ENCODE data around the gene PREX1. TPM values are rescaled to one million over a fixed set of nuclear protein-coding genes. Genes with fewer than 3 reads are reported as not detected.
A peak's percentile ranks its signal among the peaks of the same experiment; 100 is the strongest.

Gene PREX1
- total and polyA plus RNA-seq, 4 donors, result 29.5 to 121 (median 69.3) TPM

DNA sequence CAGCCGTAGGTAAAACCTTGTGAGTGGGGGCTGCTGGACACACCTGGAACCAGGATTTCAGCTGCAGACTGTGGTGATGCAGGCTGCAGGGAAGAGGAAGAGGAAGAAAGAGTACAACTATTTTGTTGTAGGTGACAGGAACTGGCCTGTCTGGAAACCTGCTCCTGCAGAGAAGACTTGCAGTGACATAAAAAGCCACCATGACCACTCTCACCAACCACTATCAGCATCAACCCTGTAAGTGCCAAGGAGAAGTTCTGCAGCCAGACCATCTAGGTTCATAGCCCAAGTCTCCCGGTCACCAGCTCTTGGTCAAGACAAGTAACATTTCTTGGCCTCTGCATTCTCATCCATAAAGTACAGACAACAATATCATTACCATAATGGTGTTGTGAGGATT, 91.2 kb downstream of the PREX1 start:
- WGBS, 2 donors, result 62 to 65% methylated on average over 2 of the region's 2 CpGs
- no peak overlapping the region for H3K4me3 ChIP-seq
- DNase-seq, result no peak
- peaks cover 0 to 5% (median 0%) of the 10 kb centered on the region in 4 donors for H3K36me3 ChIP-seq (ENCODE audit: control insufficient read depth in 4 of 4, insufficient read depth in 4 of 4, low read length in 4 of 4)
- peaks cover 0 to 20% (median 0%) of the 10 kb centered on the region in 3 donors for H3K27me3 ChIP-seq (ENCODE audit: control insufficient read depth in 3 of 3, insufficient read depth in 3 of 3, low read length in 2 of 3)
- H3K27ac ChIP-seq (ENCODE audit: low read depth in 1 of 2, low read length in 1 of 2), result peak overlapping the region in 1 of 2 donors; percentile 9
- TF ChIP-seq, protein P1, sequence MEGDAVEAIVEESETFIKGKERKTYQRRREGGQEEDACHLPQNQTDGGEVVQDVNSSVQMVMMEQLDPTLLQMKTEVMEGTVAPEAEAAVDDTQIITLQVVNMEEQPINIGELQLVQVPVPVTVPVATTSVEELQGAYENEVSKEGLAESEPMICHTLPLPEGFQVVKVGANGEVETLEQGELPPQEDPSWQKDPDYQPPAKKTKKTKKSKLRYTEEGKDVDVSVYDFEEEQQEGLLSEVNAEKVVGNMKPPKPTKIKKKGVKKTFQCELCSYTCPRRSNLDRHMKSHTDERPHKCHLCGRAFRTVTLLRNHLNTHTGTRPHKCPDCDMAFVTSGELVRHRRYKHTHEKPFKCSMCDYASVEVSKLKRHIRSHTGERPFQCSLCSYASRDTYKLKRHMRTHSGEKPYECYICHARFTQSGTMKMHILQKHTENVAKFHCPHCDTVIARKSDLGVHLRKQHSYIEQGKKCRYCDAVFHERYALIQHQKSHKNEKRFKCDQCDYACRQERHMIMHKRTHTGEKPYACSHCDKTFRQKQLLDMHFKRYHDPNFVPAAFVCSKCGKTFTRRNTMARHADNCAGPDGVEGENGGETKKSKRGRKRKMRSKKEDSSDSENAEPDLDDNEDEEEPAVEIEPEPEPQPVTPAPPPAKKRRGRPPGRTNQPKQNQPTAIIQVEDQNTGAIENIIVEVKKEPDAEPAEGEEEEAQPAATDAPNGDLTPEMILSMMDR (IDR thresholded peaks at IDR 0.05; ENCODE audit: control extremely low read depth, extremely low read depth), result no peak
- no peak for ATAC-seq (ENCODE audit: insufficient read depth, low FRiP score)
- H3K9ac ChIP-seq (ENCODE audit: insufficient read depth in 1 of 2, low read length in 2 of 2), result no peak overlapping the region
- peaks cover 0 to 1% (median 0%) of the 10 kb centered on the region in 4 donors for H3K9me3 ChIP-seq (ENCODE audit: control insufficient read depth in 4 of 4, insufficient read depth in 3 of 4, low read length in 3 of 4)
- peaks cover 0 to 19% (median 9%) of the 10 kb centered on the region in 5 donors for H3K4me1 ChIP-seq (ENCODE audit: control insufficient read depth in 5 of 5, insufficient read depth in 5 of 5, low read length in 5 of 5)

DNA sequence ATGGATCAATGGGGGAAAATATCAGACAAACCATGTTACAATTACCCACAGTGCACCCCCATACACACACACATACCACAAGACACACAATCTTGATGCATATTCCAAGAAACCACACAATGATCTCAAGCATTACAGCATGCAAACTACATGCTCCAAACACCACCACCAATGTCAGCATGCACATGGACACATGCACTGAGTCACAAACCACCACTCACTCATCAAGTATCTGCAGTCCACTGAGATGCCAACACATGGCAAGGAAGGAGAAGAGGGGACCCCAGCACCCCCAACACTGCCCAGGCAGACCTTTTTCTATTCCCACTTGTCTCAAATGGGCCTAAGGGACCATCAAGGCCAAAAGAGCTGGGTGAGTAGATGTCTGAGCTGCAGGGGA, 91.6 kb downstream of the PREX1 start:
- Histone ChIP-seq H3K27ac (ENCODE audit: low read depth in 1 of 2, low read length in 1 of 2) (peak overlapping the region in 1 of 2 donors; percentile 9), H3K36me3 (ENCODE audit: control insufficient read depth in 4 of 4, insufficient read depth in 4 of 4, low read length in 4 of 4) (peaks cover 0 to 2% (median 0%) of the 10 kb centered on the region in 4 donors)
- TF ChIP-seq, protein P1 (IDR thresholded peaks at IDR 0.05; ENCODE audit: control extremely low read depth, extremely low read depth), result no peak

DNA sequence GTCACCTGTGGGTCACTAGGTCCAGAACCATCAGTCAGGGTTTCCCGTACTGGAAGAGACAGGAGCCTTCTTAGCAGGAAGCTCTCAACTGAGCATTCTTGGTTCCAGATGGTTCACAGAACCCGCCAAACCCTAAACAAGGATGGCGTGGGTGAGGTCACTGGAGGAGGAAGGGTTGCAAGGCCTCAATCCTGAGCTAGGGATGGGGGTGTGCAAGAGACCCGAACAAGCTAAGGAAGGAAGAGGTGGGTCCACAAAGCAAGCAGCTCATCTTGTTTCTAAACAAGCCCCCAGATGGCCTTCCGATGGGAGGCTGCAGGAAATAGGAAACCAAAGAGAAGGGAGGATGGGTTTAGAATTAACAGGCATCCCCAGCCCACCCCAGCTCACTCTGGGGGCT, 92.7 kb downstream of the PREX1 start:
- H3K27me3 ChIP-seq (ENCODE audit: control insufficient read depth in 3 of 3, insufficient read depth in 3 of 3, low read length in 2 of 3), result peaks cover 0 to 20% (median 0%) of the 10 kb centered on the region in 3 donors
- H3K9me3 ChIP-seq (ENCODE audit: control insufficient read depth in 4 of 4, insufficient read depth in 3 of 4, low read length in 3 of 4), result peaks cover 0 to 1% (median 0%) of the 10 kb centered on the region in 4 donors
- ATAC-seq (ENCODE audit: insufficient read depth, low FRiP score) (no peak), DNase-seq (peak in 2 of 3 donors; percentile 29 to 64)
- H3K4me1 ChIP-seq (ENCODE audit: control insufficient read depth in 5 of 5, insufficient read depth in 5 of 5, low read length in 5 of 5), result peaks cover 0 to 19% (median 9%) of the 10 kb centered on the region in 5 donors
- H3K4me3 ChIP-seq, result no peak overlapping the region
- no peak overlapping the region for H3K9ac ChIP-seq (ENCODE audit: insufficient read depth in 1 of 2, low read length in 2 of 2)
- TF ChIP-seq, protein P1 (IDR thresholded peaks at IDR 0.05; ENCODE audit: control extremely low read depth, extremely low read depth), result no peak
- peak overlapping the region in 1 of 2 donors; percentile 18 for H3K27ac ChIP-seq (ENCODE audit: low read depth in 1 of 2, low read length in 1 of 2)
- H3K36me3 ChIP-seq (ENCODE audit: control insufficient read depth in 4 of 4, insufficient read depth in 4 of 4, low read length in 4 of 4), result peaks cover 0 to 2% (median 0%) of the 10 kb centered on the region in 4 donors
- WGBS, 2 donors, result 26 to 47% methylated on average over 5 of the region's 5 CpGs

More for the DNA sequence above, 91.6 kb downstream of the PREX1 start:
- Histone ChIP-seq H3K4me1 (ENCODE audit: control insufficient read depth in 5 of 5, insufficient read depth in 5 of 5, low read length in 5 of 5) (peaks cover 0 to 19% (median 9%) of the 10 kb centered on the region in 5 donors), H3K4me3 (no peak overlapping the region), H3K9me3 (ENCODE audit: control insufficient read depth in 4 of 4, insufficient read depth in 3 of 4, low read length in 3 of 4) (peaks cover 0 to 1% (median 0%) of the 10 kb centered on the region in 4 donors), H3K27me3 (ENCODE audit: control insufficient read depth in 3 of 3, insufficient read depth in 3 of 3, low read length in 2 of 3) (peaks cover 0 to 20% (median 0%) of the 10 kb centered on the region in 3 donors), H3K9ac (ENCODE audit: insufficient read depth in 1 of 2, low read length in 2 of 2) (no peak overlapping the region)
- ATAC-seq (ENCODE audit: insufficient read depth, low FRiP score), result no peak
- no peak for DNase-seq

Measured in lung (tissue), 12 donors.